ENCODE measurements around the gene TBL3.
"Not testable (repeated sequence)": the region's sequence is repeated elsewhere in the genome, so short reads cannot be mapped to it uniquely, and the experiment has no call there.

TBL3 gene

DNA sequence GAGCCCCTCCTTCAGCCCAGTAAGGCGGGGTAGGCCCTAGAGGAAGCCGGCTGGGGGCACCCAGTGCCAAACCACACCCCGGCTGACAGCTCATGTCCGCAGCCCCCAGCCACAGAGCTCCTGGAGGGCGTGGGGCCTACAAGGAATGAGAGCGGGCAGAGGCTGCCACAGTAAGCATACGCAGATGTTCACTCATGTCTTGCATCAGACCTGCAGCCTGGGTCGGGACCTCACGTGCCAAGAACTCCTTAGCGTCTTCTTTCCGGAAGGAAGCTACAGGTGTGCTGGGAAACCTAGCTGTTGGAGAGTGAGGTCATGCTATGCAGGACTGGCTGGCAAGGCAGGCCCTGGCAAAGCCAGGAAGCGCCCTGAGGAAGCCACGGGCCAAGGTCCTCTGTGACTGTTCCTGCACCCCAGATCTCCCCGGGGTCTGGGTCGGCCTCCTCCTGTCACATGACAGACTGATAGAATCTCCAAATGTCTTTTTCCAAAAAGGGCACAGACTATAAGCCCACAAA is 36.2 kb downstream of the TBL3 start:
- peak; percentile 26; the same call in 1 of the 2 replicates for TF ChIP-seq ZFX (IDR thresholded peaks at IDR 0.05)
- TF ChIP-seq, protein P1, sequence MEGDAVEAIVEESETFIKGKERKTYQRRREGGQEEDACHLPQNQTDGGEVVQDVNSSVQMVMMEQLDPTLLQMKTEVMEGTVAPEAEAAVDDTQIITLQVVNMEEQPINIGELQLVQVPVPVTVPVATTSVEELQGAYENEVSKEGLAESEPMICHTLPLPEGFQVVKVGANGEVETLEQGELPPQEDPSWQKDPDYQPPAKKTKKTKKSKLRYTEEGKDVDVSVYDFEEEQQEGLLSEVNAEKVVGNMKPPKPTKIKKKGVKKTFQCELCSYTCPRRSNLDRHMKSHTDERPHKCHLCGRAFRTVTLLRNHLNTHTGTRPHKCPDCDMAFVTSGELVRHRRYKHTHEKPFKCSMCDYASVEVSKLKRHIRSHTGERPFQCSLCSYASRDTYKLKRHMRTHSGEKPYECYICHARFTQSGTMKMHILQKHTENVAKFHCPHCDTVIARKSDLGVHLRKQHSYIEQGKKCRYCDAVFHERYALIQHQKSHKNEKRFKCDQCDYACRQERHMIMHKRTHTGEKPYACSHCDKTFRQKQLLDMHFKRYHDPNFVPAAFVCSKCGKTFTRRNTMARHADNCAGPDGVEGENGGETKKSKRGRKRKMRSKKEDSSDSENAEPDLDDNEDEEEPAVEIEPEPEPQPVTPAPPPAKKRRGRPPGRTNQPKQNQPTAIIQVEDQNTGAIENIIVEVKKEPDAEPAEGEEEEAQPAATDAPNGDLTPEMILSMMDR (conservative IDR thresholded peaks at IDR 0.05), result no peak
- peak overlapping the region; percentile 99 for H3K27ac ChIP-seq

DNA sequence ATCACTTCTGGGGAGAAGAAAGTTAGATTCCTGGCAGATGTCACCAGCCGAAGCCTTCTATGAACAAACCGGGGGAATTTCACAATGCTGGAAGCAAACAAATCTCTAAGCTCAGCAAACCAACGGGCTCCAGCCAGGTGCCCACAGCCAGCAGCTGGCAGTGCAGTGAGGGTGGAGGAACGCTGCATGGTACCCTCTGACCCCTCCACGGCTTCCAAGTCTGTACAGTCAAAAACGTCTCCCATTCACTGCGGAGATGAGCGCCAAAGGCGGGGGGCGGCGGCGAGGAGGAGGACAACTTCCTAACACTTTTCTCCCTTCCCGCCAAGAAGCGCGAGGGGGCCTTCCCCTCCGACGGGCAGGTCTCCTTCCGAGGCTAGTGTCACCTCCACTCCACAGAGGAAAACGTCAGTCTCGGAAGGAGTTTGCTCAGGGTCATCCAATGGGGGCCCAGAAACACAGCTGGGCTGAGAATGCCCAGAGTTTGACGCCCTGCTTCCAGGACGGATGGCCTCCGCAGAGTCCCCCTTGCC is 36.8 kb downstream of the TBL3 start:
- H3K27ac ChIP-seq, result peak overlapping the region; percentile 99
- TF ChIP-seq, protein P1 (conservative IDR thresholded peaks at IDR 0.05), result no peak

DNA sequence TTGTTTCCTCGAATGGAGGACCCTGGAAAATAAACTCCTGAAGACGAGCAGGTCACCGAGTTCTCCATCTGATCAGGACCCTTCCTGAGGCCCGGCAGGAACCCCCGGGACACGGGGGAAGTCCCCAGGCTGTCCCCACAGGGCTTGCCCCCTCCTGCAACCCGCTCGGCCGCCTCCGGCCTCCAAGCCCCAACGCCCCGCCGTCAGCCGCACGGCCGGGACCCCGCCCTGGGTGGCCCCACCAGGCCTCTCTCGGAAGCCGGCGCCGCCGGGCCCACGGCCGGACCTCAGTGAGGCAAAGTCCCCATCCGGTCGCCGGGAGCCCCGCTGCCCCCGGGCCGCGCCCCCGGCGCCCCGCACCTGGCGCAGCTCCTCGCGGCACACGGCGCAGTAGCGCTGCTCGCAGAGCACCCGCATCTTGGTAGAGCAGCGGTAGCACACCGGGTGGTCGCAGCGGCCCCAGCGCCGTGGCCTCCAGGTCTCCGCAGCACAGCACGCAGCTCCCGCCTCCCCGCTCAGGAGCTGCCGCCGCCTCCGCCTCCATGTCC is 37.4 kb downstream of the TBL3 start:
- peak overlapping the region; percentile 99 for H3K27ac ChIP-seq
- peak; percentile 65 for TF ChIP-seq ZFX (IDR thresholded peaks at IDR 0.05)
- TF ChIP-seq, protein P1 (conservative IDR thresholded peaks at IDR 0.05), result no peak

DNA sequence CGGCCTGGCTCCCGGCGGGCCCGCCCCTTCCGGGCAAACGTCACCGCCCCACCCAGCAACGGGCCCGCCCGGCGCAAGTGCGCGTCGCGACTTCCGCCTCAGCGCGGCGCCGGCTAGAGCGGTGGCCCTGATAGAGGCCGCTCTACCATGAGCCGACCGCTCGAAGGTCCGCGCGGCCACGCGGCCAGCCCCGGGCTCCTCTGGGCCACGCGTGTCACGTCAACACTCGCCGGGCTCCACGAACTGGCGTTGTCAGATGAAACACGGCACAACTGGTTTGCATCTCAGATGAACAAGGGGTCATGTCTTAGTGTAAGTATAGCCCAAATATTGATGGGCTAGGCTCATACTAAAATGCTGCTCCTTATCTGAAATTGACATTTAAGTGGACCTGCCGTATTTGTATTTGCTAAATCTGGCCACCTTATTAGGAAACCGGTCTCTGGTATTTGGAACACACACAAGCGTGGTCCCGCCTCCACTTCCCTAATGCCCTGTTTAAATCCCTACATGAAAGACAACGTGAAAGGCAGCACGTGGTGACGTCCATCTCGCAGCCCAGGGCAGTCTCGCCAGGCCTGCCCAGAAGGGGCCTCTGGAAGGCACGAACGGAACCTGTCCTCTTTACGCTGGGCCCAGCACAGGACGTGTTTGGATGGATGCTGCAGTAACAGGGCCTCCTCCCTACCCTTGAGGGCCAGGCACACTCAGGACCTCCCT is 38.1 kb downstream of the TBL3 start, which contains the start of gene ZNF598:
Gene ZNF598 (minus strand): TSS at position 31 of the 720 bp plus-strand sequence.
- peak within 1 kb of the TSS; percentile 99 for H3K27ac ChIP-seq
- TF ChIP-seq, protein P1 (conservative IDR thresholded peaks at IDR 0.05), result no peak; the same call in 1 of the 2 replicates
- TF ChIP-seq ZFX (IDR thresholded peaks at IDR 0.05), result no peak; the same call in 1 of the 2 replicates

DNA sequence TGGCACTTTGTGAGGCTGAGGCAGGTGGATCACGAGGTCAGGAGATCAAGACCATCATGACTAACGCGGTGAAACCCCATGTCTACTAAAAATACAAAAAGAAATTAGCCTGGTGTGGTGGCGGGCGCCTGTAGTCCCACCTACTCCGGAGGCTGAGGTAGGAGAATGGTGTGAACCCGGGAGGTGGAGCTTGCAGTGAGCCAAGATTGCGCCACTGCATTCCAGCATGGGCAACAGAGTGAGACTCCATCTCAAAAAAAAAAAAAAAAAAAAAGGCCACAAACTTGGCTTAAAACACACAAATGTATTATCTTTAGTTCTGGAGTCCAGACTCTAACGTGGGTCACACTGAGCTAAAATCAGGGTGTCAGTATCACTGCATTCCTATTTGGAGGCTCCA is 39.9 kb downstream of the TBL3 start:
- not testable (repeated sequence) for H3K27ac ChIP-seq

DNA sequence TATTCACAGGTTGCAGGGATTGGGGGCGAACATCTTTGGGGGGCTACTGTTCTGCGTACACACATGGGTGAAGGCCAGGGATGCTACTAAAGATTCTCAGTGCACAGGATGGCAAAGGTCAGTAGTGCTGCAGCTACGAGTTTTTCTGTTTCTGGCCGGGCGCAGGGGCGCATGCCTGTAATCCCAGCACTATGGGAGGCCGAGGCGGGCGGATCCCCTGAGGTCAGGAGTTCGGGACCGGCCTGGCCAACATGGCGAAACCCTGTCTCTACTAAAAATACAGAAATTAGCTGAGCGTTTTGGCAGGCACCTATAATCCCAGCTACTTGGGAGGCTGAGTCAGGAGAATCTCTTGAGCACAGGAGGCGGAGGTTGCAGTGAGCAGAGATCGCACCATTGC is 41.7 kb downstream of the TBL3 start:
- TF ChIP-seq, protein P1 (conservative IDR thresholded peaks at IDR 0.05), result no peak
- TF ChIP-seq ZFX (IDR thresholded peaks at IDR 0.05), result no peak
- H3K27ac ChIP-seq, result no peak overlapping the region

DNA sequence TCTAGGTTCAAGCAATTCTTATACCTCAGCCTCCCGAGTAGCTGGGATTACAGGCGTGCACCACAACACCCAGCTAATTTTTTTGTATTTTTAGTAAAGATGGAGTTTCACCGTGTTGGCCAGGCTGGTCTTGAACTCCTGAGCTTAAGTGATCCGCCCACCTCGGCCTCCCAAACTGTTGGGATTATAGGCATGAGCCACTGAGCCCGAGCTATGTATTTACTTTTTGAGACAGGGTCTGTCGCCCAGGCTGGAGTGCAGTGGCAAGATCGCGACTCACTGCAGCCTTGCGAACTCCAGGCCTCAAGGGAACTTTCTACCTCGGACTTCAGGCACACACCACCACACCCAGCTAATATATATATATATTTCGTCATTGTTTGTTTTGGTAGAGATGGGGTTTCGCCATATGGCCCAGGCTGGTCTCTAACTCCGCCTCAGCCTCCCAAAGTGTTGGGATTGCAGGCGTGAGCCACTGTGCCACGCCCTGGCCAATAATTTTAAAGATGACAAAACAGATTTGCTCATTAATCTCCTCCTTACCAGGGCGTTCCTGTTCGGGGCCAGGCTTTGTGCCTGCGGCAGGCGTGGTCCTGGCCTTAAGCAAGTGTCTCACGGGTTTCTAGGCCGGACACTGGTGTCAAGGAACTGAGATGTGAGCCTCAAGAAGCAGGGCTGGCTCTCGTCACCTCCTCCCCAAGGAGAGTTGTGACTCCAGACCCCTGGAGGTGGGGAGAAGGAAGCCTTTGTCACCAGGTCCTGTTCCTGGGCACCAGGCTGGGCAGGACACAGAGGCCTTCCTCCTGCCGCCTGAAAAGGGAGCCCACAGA is 43.5 kb downstream of the TBL3 start:
- peak overlapping the region; percentile 89 for H3K27ac ChIP-seq
- TF ChIP-seq, protein P1 (conservative IDR thresholded peaks at IDR 0.05), result no peak
- no peak for TF ChIP-seq ZFX (IDR thresholded peaks at IDR 0.05)

Measured in C4-2B (cell line).